Measurements from ENCODE around the gene DMWD. TPM values are rescaled to one million over a fixed set of nuclear protein-coding genes. Genes with fewer than 3 reads are reported as not detected.

Gene DMWD
- total and polyA plus RNA-seq, 2 of the 13 experiments (the other 11 are each of a cell fraction or from before 2014, with no cell fraction given), result 10.3 to 14.9 TPM

GRCh38 chr19:45825917-45826893 is 33.6 kb upstream of the DMWD start:
- no TSS peak for BruUV-seq (replicated peaks)
- no peak for DNase-seq (ENCODE audit: low spot score)
- ChIA-PET POLR2A (interaction anchor here (1.3 kb wide), 1 partner anchor 56 kb away, joined by 3 read pairs; no protein-coding TSS in a partner anchor), CTCF (ENCODE audit: low intra/inter-chr PET ratio, low total read pairs) (no interaction called here)
- H4K20me1 ChIP-seq (ENCODE audit: insufficient read depth, low read length), result no peaks in the 10 kb centered on the region
- no peak for FAIRE-seq
- WGBS (ENCODE audit: low lambda C conversion rate), result 85% methylated on average over 18 of the region's 22 CpGs
- no peak for ATAC-seq
- TF ChIP-seq ZBTB4 (CRISPR knock-in tag; IDR thresholded peaks at IDR 0.05; ENCODE audit: borderline replicate concordance) (no peak), MTF2 (CRISPR knock-in tag; IDR thresholded peaks at IDR 0.05; ENCODE audit: borderline replicate concordance) (no peak), AKNA (CRISPR knock-in tag; IDR thresholded peaks at IDR 0.05; ENCODE audit: borderline replicate concordance) (no peak), SP1 (IDR thresholded peaks at IDR 0.05) (no peak), SP1 (CRISPR knock-in tag; IDR thresholded peaks at IDR 0.05) (no peak), THAP9 (CRISPR knock-in tag; IDR thresholded peaks at IDR 0.05; ENCODE audit: borderline replicate concordance) (no peak), KDM2A (CRISPR knock-in tag; IDR thresholded peaks at IDR 0.05; ENCODE audit: borderline replicate concordance, low read depth) (no peak), ZMYM2 (CRISPR knock-in tag; IDR thresholded peaks at IDR 0.05) (no peak), NR3C1 (CRISPR knock-in tag; IDR thresholded peaks at IDR 0.05) (no peak), RXRB (CRISPR knock-in tag; IDR thresholded peaks at IDR 0.05; ENCODE audit: borderline replicate concordance) (no peak)
- H3K27ac ChIP-seq (ENCODE audit: extremely low read length, insufficient read depth, low read length), result no peak overlapping the region
- H3K4me2 ChIP-seq (ENCODE audit: low read depth, low read length), result no peak overlapping the region
- in situ Hi-C loops (cut with HindIII; ENCODE audit: extremely low pct_ligation_motif_present, low pct_unique_long_range_greater_than_20kb) (no loop called here), intact Hi-C loops (cut with micrococcal nuclease; ENCODE audit: unreplicated experiment) (no loop called here)
- no peak overlapping the region for H2AFZ ChIP-seq (ENCODE audit: low read length)
- H3K79me2 ChIP-seq (ENCODE audit: insufficient read depth, low read length), result no peaks in the 10 kb centered on the region
- no peak overlapping the region for H3K9ac ChIP-seq (ENCODE audit: insufficient read depth, low read depth, low read length)
- no peaks in the 10 kb centered on the region for H3K27me3 ChIP-seq (ENCODE audit: control insufficient read depth in 1 of 2, insufficient read depth in 2 of 2, low read length in 2 of 2)
- no peaks in the 10 kb centered on the region for H3K9me3 ChIP-seq (ENCODE audit: low read length)
- no peak overlapping the region for H3K4me3 ChIP-seq (replicated peaks in 1 of 3; ENCODE audit: insufficient read depth in 1 of 3, low read depth in 2 of 3, low read length in 3 of 3)
- no peaks in the 10 kb centered on the region for H3K4me1 ChIP-seq (ENCODE audit: insufficient read depth, low read length)
- H3K36me3 ChIP-seq (replicated peaks in 1 of 2; ENCODE audit: control insufficient read depth in 1 of 2, insufficient read depth in 2 of 2, low read length in 2 of 2), result peaks cover 36 to 84% of the 10 kb centered on the region in 2 experiments
